ENCODE results near the gene SPG11. TPM values are rescaled to one million over a fixed set of nuclear protein-coding genes. Genes with fewer than 3 reads are reported as not detected.

The SPG11 gene
- total and polyA plus RNA-seq, 7 donors = 12.9 to 88.1 (median 56.7) TPM

GRCh38 chr15:44656298-44656697 is 7.2 kb downstream of the SPG11 start:
- WGBS, 2 donors = 91 to 96% methylated on average over 1 of the region's 1 CpG
- TF ChIP-seq POLR2AphosphoS5 (IDR thresholded peaks at IDR 0.05) = no peak
- TF ChIP-seq POLR2A (IDR thresholded peaks at IDR 0.05) = no peak
- no peak for TF ChIP-seq EP300 (IDR thresholded peaks at IDR 0.05)
- TF ChIP-seq, protein P1, sequence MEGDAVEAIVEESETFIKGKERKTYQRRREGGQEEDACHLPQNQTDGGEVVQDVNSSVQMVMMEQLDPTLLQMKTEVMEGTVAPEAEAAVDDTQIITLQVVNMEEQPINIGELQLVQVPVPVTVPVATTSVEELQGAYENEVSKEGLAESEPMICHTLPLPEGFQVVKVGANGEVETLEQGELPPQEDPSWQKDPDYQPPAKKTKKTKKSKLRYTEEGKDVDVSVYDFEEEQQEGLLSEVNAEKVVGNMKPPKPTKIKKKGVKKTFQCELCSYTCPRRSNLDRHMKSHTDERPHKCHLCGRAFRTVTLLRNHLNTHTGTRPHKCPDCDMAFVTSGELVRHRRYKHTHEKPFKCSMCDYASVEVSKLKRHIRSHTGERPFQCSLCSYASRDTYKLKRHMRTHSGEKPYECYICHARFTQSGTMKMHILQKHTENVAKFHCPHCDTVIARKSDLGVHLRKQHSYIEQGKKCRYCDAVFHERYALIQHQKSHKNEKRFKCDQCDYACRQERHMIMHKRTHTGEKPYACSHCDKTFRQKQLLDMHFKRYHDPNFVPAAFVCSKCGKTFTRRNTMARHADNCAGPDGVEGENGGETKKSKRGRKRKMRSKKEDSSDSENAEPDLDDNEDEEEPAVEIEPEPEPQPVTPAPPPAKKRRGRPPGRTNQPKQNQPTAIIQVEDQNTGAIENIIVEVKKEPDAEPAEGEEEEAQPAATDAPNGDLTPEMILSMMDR (IDR thresholded peaks at IDR 0.05) = no peak
- no peak overlapping the region for H3K27ac ChIP-seq
- no peaks in the 10 kb centered on the region for H3K27me3 ChIP-seq
- H3K9me3 ChIP-seq = no peaks in the 10 kb centered on the region
- H3K4me1 ChIP-seq = peaks cover 0 to 7% (median under 1%) of the 10 kb centered on the region in 4 donors
- DNase-seq = no peak
- peaks cover 4 to 82% (median 16%) of the 10 kb centered on the region in 4 donors for H3K36me3 ChIP-seq
- intact Hi-C loops (cut with DNase I) = no loop called here
- H3K4me3 ChIP-seq = no peak overlapping the region

- WGBS, 2 donors = 92 to 94% methylated on average over 6 of the region's 6 CpGs
- Histone ChIP-seq H3K4me3 (no peak overlapping the region), H3K36me3 (peaks cover 10 to 92% (median 22%) of the 10 kb centered on the region in 4 donors), H3K9me3 (no peaks in the 10 kb centered on the region), H3K4me1 (no peaks in the 10 kb centered on the region), H3K27me3 (no peaks in the 10 kb centered on the region), H3K27ac (no peak overlapping the region)
- no peak for TF ChIP-seq POLR2A (IDR thresholded peaks at IDR 0.05)
- TF ChIP-seq EP300 (IDR thresholded peaks at IDR 0.05) = no peak
- no peak for TF ChIP-seq POLR2AphosphoS5 (IDR thresholded peaks at IDR 0.05)
- TF ChIP-seq, protein P1 (IDR thresholded peaks at IDR 0.05) = no peak
- DNase-seq = no peak
- intact Hi-C loops (cut with DNase I) = no loop called here
Measured at GRCh38 chr15:44654858-44655257, 8.6 kb downstream of the SPG11 start.

- H3K27me3 ChIP-seq = no peaks in the 10 kb centered on the region
- DNase-seq = no peak
- H3K36me3 ChIP-seq = peaks cover 10 to 70% (median 26%) of the 10 kb centered on the region in 4 donors
- H3K27ac ChIP-seq = no peak overlapping the region
- no peak overlapping the region for H3K4me3 ChIP-seq
- no peaks in the 10 kb centered on the region for H3K9me3 ChIP-seq
- intact Hi-C loops (cut with DNase I) = no loop called here
- TF ChIP-seq POLR2A (IDR thresholded peaks at IDR 0.05) (no peak), EP300 (IDR thresholded peaks at IDR 0.05) (no peak), POLR2AphosphoS5 (IDR thresholded peaks at IDR 0.05) (no peak)
- TF ChIP-seq, protein P1 (IDR thresholded peaks at IDR 0.05) = no peak
- no peaks in the 10 kb centered on the region for H3K4me1 ChIP-seq
Measured at GRCh38 chr15:44647637-44648036, 15.8 kb downstream of the SPG11 start.

DNA sequence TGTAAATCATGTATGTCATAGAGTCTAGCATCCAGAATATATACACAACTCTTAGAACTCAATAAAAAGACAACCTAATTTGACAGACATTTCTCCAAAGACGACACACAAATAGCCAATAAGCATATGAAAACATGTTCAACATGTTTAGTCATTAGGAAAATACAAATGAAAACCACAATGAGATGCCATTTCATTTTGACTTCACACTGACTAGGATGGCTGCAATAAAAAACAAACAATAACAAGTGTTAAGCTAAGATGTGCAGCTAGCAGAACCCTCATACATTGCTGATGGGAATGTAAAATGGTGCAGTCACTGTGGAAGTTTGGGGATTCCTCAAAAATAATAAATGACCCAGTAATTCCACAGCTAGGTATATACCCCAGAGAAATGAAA is 16.4 kb downstream of the SPG11 start:
- H3K4me3 ChIP-seq = no peak overlapping the region
- H3K27me3 ChIP-seq = no peaks in the 10 kb centered on the region
- DNase-seq = no peak
- intact Hi-C loops (cut with DNase I) = no loop called here
- H3K9me3 ChIP-seq = no peaks in the 10 kb centered on the region
- H3K4me1 ChIP-seq = no peaks in the 10 kb centered on the region
- peaks cover 10 to 70% (median 26%) of the 10 kb centered on the region in 4 donors for H3K36me3 ChIP-seq
- WGBS, 2 donors = 93 to 94% methylated on average over 1 of the region's 1 CpG
- H3K27ac ChIP-seq = no peak overlapping the region
- TF ChIP-seq EP300 (IDR thresholded peaks at IDR 0.05) = no peak
- TF ChIP-seq, protein P1 (IDR thresholded peaks at IDR 0.05) = no peak
- TF ChIP-seq POLR2A (IDR thresholded peaks at IDR 0.05) = no peak
- TF ChIP-seq POLR2AphosphoS5 (IDR thresholded peaks at IDR 0.05) = no peak

DNA sequence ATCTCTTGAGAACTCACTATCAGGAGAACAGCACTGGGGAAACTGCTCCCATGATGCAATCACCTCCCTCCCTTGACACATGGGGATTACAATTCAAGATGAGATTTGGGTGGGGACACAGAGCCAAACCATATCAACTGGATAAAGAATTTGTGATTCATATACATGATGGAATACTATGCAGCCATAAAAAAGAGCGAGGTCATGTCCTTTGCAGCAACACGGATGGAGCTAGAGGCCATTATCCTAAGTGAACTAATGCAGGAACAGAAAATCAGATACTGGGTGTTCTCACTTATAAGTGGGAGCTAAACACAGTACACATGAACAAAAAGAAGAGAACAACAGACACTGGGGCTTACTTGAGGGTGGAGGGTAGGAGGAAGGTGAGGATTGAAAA is 17.0 kb downstream of the SPG11 start:
- Histone ChIP-seq H3K4me3 (no peak overlapping the region), H3K9me3 (no peaks in the 10 kb centered on the region), H3K36me3 (peaks cover 5 to 64% (median 22%) of the 10 kb centered on the region in 4 donors), H3K27ac (no peak overlapping the region), H3K27me3 (no peaks in the 10 kb centered on the region), H3K4me1 (no peaks in the 10 kb centered on the region)
- DNase-seq = no peak
- intact Hi-C loops (cut with DNase I) = no loop called here
- TF ChIP-seq EP300 (IDR thresholded peaks at IDR 0.05) (no peak), POLR2A (IDR thresholded peaks at IDR 0.05) (no peak), POLR2AphosphoS5 (IDR thresholded peaks at IDR 0.05) (no peak)
- TF ChIP-seq, protein P1 (IDR thresholded peaks at IDR 0.05) = no peak
- 98 to 99% methylated on average over 2 of the region's 2 CpGs for WGBS, 2 donors
